GM18517 (cell line): ENCODE data around the gene MARCHF6.

ENCODE experiments used
- ATAC-seq: cut with Tn5 transposase; IDR thresholded peaks from one replicate; pipeline ENCODE4 v1.9.1; 2021; ENCODE audit warnings: mild to moderate bottlenecking, moderate library complexity; ENCODE audit not compliant: unreplicated experiment

MARCHF6 gene, protein sequence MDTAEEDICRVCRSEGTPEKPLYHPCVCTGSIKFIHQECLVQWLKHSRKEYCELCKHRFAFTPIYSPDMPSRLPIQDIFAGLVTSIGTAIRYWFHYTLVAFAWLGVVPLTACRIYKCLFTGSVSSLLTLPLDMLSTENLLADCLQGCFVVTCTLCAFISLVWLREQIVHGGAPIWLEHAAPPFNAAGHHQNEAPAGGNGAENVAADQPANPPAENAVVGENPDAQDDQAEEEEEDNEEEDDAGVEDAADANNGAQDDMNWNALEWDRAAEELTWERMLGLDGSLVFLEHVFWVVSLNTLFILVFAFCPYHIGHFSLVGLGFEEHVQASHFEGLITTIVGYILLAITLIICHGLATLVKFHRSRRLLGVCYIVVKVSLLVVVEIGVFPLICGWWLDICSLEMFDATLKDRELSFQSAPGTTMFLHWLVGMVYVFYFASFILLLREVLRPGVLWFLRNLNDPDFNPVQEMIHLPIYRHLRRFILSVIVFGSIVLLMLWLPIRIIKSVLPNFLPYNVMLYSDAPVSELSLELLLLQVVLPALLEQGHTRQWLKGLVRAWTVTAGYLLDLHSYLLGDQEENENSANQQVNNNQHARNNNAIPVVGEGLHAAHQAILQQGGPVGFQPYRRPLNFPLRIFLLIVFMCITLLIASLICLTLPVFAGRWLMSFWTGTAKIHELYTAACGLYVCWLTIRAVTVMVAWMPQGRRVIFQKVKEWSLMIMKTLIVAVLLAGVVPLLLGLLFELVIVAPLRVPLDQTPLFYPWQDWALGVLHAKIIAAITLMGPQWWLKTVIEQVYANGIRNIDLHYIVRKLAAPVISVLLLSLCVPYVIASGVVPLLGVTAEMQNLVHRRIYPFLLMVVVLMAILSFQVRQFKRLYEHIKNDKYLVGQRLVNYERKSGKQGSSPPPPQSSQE

DNA sequence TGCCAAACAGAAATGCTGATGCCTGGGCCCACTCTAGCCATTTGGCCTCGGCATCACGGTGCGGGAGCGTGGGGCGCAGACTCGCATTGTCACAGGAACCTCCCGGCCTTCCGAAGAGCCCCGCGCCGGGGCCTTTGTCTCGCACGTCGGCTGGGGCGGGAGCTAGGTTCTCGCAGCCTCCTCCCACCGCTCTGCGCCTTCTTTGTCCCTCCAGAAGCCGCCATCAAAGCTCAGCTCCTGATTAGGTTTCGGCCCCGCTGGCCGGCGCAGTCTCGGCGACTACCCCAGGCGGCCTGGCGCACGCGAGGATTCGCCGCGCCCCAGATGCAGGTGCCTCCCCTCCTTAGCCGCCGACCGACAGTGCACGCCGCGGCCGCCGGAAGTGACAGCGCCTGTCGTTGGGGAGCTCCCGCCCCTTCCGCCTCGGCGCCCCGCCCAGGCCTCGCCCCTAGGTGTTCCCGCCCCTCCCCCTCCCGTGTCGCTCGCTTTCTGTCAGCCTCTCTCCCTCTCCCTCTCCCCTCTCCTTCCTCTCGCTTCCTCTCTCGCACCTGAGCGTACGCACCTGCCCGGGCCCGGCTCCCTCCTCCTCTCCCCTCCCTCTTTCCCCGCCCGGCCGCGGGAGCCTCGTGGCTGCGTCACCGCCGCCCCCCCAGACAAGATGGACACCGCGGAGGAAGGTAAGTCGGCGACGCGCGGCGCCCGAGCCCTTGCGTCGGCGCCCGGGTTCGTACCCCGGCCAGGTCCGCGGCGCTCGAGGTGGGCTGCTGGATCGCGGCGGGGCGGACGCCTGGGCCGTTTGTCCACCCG is at the start of gene MARCHF6:
Gene MARCHF6 (plus strand): TSS at position 455 of the 807 bp plus-strand sequence. CDS start 204 bp downstream, at position 659.
- ATAC-seq: peak; percentile 78

DNA sequence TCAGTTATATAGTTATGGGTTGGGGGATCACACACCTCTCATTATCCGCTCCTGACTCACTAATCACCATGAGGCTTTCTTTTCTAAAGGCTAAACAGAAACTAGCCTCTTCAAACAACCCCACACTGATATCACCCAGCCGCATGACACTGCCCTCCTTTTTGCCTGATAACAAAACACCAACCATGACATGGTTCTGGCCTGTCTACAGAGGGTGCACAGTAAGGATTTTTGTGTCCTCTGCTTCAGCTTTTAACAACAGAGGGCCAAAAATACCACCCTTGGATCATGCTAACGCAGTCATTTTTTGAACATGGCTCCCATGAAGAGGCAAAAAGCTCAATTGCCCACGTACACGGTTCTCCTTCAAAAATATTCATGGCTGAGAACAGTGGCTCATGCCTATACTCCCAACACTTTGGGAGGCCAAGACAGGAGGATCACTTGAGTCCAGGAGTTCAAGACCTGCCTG is 49.8 kb upstream of the MARCHF6 start:
- no peak for ATAC-seq

DNA sequence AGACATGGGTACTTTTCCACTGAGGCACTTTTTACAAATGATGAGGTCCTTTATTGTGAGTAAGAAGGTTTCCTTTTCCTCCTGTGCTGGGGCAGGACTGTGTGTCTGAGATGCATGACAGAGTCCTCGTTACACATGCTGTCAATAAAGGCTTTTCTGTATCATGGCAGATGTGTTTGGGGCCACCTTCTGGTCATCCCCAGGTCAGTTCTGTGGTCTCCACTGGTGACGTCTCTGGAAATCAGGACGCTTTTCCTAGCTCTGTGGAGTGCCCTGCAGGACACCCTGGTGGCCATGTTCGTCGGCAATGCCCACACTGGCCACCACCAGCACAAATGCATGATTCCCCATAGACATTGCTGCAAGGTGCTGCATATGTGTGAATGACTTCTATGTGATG is 48.6 kb upstream of the MARCHF6 start:
- no peak for ATAC-seq

DNA sequence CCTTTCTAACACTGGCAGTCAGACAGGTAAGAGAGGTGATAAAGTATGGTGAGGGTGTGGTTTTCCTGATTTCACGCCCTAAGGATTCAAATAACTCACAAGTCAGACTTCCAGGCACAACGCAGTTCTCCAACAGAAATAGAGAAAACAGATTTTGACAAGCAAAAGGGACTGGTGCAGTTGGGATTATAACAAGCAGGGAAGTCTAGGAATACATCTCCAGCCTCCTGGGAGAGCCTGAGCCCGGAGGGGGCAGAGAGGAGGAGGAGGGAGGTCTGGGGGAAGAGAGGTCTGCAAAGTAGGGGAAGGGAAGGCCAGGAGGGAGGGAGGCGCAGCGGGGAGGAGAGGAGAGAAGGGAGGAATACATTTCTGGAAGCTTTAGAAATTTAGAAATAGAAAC is 47.4 kb upstream of the MARCHF6 start:
- no peak for ATAC-seq

DNA sequence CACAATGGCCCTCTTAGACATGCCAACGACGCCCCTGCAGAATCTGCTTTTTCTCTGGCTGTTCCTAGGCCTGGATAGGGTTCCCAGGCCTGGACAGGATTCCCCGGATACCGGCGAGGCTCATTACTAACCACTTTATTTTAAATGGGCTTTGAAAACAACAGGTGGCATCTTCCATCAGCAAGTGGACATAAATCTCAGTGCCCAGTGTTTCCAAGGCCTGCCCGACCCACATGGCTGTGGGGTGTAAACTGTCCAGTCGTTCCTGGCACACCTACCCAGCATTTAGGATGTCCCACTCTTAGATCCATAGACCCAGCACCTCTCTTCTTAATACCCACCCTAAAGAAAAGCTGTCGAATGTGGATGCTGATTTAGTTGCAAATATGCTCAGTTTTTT is 46.7 kb upstream of the MARCHF6 start:
- no peak for ATAC-seq

DNA sequence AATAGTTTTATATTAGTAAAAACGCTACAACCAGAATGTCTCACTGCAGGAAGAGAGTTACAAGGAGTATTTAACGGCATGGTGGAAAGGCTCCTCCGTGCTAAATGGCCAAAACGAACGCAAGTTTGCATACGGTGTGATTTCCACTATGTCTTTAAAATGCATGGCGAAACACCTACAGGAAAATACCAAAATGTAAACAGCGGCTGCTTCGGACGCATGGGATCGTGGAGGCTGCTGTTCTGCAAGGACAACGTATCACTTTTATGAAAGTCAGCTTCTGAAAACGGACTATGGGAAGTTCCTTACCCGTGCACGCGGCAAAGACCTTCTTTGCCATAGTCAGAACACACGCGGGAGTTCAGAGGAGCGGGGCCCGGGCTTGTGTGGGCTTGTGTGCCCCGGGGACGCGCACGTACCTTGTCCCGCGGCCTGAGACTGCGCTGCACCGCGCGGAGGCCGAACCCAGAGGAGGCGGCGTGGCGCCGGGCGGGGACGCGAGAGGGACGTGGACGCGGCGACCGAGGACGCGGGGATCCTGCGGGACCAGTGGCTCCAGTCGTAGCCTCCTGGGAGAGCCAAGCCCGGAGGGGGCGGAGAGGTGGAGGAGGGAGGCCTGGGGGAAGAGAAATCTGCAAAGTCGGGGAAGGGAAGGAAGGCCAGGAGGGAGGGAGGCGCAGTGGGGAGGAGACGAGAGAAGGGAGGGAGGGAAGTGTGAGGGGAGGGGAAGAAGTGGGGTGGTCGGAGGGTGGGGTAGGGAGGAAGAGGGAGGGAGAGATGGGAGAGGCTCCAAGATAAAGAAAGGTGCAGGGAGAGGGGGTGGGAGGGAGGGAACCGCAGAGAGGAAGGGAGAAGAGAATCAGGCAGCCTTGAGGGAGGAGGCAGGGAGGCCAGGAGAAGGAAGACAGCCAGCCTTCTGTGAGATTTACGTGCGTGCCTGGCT is 46.0 kb upstream of the MARCHF6 start, which contains the start of gene CMBL:
Gene CMBL (minus strand): TSS at position 697 of the 943 bp plus-strand sequence. CDS start 17,140 bp downstream, outside the sequence.
- ATAC-seq: peak; percentile 73

DNA sequence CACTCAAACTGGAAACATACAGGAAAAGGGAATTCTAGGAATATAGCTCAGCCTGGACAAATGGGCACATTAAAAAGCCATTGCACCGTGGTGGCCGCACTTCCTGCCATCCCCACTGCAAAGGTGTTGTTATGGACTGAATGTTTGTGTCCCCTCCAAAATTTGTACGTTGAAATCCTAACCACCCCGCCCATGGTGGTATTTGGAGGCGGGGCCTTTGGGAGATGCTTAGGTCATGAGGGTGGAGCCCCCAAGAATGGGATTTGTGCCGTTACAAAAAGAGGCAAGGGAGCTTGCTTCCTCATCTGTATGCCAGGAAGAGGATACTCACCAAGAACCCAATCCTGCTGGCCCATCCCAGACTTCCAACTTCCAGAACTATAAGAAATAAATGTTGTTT is 44.7 kb upstream of the MARCHF6 start:
- ATAC-seq: no peak

DNA sequence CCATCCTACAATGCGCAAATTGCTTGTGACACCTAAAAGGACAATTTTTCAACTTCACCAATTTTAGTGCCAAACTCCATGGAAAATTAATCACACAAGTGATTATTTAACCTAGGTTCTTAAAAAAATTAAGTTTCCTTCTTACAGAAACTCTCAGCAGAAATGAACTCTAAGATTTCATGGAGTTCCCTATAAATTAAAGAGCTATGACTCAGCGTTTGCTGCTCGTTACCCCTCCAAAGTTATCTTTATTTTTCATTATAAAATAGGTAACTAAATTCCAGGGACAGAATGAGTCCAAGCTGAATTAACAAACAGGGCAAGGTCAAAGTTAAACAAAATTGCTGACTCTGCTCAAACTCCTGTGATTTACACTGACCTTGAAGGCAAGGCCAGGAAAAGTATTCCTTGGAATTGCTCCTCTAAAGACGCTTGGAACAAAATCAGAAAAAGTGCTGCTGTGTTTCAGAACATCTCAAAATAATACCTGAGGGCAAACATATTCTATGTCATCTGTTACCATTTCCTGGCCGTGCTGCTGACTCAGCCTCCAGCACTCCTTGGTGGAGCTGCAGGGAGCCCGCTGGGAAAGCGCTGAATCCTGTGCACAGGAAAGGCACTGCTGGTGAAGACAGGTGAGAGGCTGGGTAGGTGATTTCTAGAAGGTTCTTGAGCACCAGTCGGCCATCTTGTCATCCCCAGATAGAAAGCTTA is 43.3 kb upstream of the MARCHF6 start:
- no peak for ATAC-seq

DNA sequence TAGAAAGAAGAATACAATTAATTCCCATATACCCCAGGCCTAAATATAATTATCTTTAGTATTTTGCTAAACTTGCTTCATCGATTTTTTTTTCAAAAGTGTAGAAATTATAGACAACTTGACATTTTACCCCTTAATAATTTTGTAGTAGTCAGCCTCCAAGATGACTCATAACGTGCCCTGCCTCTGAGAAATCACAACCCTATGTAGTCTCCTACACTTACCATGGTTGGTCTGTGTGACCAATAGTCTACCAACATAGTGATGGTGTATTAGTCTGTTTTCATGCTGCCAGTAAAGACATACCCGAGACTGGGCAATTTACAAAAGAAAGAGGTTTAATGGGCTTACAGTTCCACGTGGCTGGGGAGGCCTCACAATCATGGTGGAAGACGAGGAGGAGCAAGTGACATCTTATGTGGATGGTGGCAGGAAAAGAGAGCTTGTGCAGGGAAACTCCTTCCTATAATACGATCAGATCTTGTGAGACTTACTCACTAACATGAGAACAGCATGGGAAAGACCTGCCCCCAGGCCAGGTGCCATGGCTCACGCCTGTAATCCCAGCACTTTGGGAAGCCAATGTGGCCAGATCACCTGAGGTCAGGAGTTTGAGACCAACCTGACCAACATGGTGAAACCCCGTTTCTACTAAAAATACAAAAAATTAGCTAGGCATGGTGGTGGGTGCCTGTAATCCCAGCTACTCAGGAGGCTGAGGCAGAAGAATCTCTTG is 42.5 kb upstream of the MARCHF6 start:
- ATAC-seq: peak; percentile 48

DNA sequence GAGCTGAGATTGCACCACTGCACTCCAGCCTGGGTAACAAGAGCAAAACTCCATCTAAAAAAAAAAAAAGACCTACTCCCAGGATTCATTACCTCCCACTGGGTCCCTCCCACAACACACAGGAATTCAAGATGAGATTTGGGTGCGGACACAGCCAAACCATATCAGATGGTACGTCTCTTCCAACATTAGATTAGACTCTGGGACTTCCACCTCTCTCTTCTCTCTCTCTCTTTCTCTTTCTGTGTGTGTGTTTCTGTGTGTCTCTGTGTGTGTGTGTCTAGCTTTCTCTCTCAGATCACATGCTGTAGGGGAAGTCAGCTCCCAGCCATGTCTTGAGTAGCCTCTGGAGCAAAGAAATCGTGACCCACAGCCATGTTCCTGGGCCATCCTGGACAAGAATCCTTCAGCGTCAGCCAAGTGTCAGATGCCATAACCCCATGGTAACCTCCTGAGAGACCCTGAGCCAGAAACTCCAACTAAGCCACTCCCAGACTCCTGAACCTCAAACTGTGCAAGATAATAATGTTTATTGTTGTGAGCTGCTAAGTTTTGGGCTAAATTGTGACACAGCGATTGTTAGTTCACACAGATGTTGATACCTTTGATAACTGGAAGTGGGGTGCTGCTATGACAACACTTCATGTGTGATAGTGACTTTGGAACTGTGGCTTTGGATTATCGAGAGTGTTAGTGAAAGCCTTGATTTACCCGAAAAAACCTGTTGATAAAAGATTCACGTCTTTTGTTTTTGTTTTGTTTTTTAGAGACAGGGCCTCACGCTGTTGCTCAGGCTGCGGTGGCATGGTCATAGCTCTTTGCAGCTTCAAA is 41.7 kb upstream of the MARCHF6 start:
- no peak for ATAC-seq

DNA sequence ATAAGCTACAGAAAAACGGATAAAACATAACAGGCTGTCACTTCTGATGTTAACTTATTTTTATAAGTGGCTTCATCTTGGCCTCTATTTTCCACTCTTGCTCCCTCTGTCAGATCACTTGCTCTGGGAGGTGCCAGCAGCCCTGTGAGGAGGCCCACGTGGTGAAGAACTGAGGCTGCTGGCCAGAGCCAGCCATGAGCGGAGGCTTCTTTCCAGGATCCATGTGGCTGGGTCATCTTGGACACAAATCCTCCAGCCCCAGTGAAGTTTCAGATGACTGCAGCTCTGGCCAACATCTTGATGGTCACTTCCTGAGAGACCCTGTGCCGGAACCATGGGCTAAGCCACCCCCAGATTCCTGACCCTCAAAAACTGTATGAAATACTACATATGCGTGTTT is 38.3 kb upstream of the MARCHF6 start:
- ATAC-seq: no peak

DNA sequence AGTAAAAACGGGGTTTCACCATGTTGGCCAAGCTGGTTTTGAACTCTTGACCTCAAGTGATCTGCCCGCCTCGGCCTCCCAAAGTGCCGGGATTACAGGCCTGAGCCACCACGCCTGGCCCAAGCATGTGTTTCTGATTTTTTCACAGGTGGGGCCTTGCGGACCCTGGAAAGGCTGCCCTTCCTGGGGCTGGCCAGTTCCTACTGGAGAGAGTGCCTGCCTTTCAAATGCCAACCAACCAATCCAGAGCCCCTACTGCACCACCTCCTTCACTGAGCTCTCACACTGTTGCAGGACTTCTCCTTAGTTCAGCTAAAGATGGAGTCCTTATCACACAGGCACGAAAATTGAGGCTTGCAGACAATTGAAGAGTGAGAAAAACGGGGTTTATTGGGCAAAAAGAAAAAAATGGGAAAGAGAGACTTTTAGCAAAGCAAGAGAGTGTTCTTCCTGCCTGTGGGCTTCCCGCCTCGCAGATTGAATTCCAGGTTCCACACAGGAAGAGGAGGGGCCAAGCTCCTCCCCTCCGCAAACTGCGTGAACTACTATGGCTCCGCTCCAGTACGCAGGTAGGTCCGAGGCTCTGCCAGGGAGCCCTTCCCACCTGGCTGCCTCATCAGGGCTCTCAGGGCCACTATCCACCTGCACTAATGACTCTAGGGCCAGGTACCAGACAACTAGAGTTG is 37.5 kb upstream of the MARCHF6 start:
- ATAC-seq: no peak

DNA sequence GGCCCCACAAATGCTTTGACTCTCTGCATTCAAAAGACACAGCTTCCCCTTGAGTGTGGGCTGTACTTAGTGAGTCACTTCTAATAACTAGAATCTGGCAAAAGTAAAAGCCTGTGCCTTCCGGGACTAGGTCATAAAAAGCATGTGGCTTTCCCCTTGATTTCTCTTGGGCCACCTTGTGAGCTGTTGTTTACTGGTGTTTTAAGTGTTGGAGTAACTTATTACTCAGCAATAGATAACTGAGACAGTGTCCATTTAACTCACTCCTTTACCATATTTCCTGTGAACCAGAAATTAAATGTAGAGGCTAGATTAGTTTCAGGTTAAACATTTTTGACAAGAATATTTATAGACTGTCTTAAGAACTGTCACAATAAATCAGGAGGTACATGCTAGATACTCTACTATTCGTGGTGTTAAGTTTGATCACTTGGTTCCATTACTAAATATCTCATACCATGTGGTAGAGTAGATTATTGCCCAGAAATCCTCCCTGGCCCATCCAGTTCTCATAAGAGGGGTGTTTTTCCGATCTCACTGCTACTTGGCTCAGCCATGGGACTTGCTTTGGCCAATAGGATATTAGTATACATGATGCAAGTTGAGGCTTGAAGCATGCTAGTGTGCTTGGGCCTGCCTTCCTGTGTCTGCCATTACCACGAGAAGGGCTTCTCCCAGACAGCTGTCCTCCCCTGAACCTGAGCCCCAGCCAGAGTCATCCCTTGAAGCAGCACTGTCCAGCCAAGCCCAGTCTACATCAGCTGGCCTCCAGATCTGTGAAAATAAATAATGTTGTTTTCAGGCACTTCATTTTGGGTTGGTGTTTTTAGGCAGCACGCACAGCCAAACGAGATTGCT is 35.4 kb upstream of the MARCHF6 start:
- ATAC-seq: no peak

DNA sequence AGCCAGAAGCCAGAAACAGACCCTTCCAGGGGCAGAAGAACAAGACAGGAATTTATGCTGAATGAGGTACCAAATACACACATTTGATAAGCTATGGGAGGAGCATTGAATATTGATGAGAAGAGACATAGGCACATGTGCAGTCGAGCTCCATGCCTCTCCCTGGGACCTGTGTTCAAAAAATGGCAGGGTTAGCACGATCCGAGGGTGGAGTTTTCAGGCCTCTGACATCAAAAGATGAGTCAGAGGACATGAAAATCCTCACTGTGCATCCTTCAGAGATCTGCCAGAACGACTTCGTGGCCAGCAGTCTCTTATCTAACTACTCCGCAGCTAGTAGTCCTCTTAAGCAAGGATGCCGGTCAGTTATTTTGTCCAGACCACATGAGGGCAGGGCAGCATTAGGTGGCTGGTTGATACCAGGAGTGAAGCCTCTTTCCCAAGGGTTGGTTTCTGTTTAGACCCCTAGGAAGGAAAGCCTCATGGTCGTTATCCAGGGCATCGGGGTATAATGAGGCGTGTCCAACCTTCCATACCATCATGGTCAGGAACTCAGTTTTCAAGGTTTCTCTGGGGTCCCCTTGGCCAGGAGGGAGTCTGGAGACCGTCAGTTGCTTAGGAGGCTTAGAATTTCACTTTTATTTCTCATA is 34.2 kb upstream of the MARCHF6 start:
- ATAC-seq: no peak

DNA sequence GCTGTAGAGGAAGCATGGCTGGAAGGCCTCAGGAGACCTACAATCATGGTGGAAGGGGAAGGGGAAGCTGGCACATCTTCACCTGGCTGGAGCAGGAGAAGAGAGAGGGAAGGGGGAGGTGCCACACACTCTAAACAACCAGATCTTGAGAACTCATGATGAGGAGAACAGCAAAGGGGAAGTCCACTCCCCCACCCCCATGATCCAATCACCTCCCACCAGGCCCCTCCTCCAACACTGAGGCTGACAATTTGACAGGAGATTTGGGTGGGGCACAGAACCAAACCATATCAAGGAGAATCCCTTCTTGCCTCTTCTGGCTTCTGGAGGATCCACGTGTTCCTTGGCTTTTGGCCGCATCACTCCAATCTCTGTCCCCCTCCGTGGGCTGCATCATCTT is 32.7 kb upstream of the MARCHF6 start:
- ATAC-seq: no peak
